PC-9 (cell line): ENCODE data around the gene PKD2L1. TPM values are rescaled to one million over a fixed set of nuclear protein-coding genes. Genes with fewer than 3 reads are reported as not detected.
"Not testable (repeated sequence)": the region's sequence is repeated elsewhere in the genome, so short reads cannot be mapped to it uniquely, and the experiment has no call there.

Experiments used
- BruUV-seq: library from RNA; stranded (reverse); fragments of 400-500 nt; replicated peaks from 2 replicates; lab custom pipeline; 2021; lab: Mats Ljungman, UMichigan
- CTCF ChIA-PET: fragments of 300-600 bp; sonication (Branson Sonifier 250); formaldehyde crosslinking; loops from one replicate; lab custom pipeline; 2022; ENCODE audit warnings: antibody characterized with exemption; lab: Charles Lee
- POLR2A ChIA-PET: fragments of 300-600 bp; sonication (Branson Sonifier 250); formaldehyde crosslinking; loops from one replicate; lab custom pipeline; 2022; ENCODE audit warnings: antibody characterized with exemption; ENCODE audit not compliant: unreplicated experiment; lab: Charles Lee
- DNase-seq, 2 experiments: peaks; one replicate each; pipeline versions ENCODE4 v3.0.0 to v3.0.0-alpha.2; 2015 to 2022; ENCODE audit warnings: mixed read lengths in 1 of 2
- H2AFZ ChIP-seq: fragments of 200-600 bp; sonication (generic); 2 replicates; pipeline ENCODE4 v1.8.1; 2017; ENCODE audit warnings: antibody characterized with exemption
- H3F3A ChIP-seq: fragments of 200-600 bp; sonication (generic); 2 replicates; pipeline ENCODE4 v1.8.1; 2017; ENCODE audit warnings: antibody characterized with exemption, mild to moderate bottlenecking, low read depth; ENCODE audit not compliant: insufficient read depth
- H3K27ac ChIP-seq: fragments of 200-600 bp; sonication (generic); 2 replicates; pipeline ENCODE4 v1.6.1; 2016; ENCODE audit warnings: mixed run types
- H3K27me3 ChIP-seq: fragments of 200-600 bp; sonication (generic); 2 replicates; pipeline ENCODE4 v1.6.1; 2016; ENCODE audit warnings: low read depth, mixed run types; ENCODE audit not compliant: insufficient read depth
- H3K36me3 ChIP-seq: fragments of 200-600 bp; sonication (generic); 2 replicates; pipeline ENCODE4 v1.6.1; 2016; ENCODE audit warnings: low read depth, mixed run types
- H3K4me1 ChIP-seq: fragments of 200-600 bp; sonication (generic); replicated peaks from 2 replicates; pipeline ENCODE4 v1.6.1; 2016; ENCODE audit warnings: mixed run types; ENCODE audit not compliant: insufficient read depth
- H3K4me2 ChIP-seq: fragments of 200-600 bp; sonication (generic); 2 replicates; pipeline ENCODE4 v1.6.1; 2017; ENCODE audit warnings: mixed run types
- H3K4me3 ChIP-seq: fragments of 200-600 bp; sonication (generic); 2 replicates; pipeline ENCODE4 v1.6.1; 2016; ENCODE audit warnings: mixed run types
- H3K79me2 ChIP-seq: fragments of 200-600 bp; sonication (generic); 2 replicates; pipeline ENCODE4 v1.6.1; 2017; ENCODE audit warnings: low read depth, mixed run types
- H3K9me2 ChIP-seq: fragments of 200-600 bp; sonication (generic); 2 replicates; pipeline ENCODE4 v1.8.1; 2017; ENCODE audit warnings: mild to moderate bottlenecking; ENCODE audit not compliant: insufficient read depth
- H3K9me3 ChIP-seq: fragments of 200-600 bp; sonication (generic); 2 replicates; pipeline ENCODE4 v1.8.1; 2016; ENCODE audit warnings: low read depth; ENCODE audit not compliant: insufficient read depth
- H4K20me1 ChIP-seq: fragments of 200-600 bp; sonication (generic); 2 replicates; pipeline ENCODE4 v1.8.1; 2017; ENCODE audit not compliant: insufficient read depth
- CTCF ChIP-seq: fragments of 200-600 bp; sonication (generic); conservative IDR thresholded peaks from 2 replicates; pipeline ENCODE4 v1.6.1; 2017; ENCODE audit warnings: mixed run types, antibody characterized with exemption, mild to moderate bottlenecking, moderate library complexity
- EZH2 ChIP-seq: fragments of 200-600 bp; sonication (generic); IDR thresholded peaks from 2 replicates; pipeline ENCODE4 v1.8.0; 2017; ENCODE audit warnings: antibody characterized with exemption, low read depth
- intact Hi-C: fragments of 100-400 bp; cut with micrococcal nuclease; formaldehyde crosslinking; loops from one replicate; pipeline ENCODE4 v1.10.0; 2022; ENCODE audit not compliant: unreplicated experiment
- total RNA-seq: library from RNA; stranded (reverse); gene quantifications from 2 replicates; pipeline ENCODE4 v1.2.3, GENCODE V29; 2021

Gene PKD2L1
- total RNA-seq, 1 experiment from 2014 or later: not detected

GRCh38 chr10:100304414-100304813, 25.6 kb downstream of the PKD2L1 start:
- CTCF ChIA-PET: no interaction called here
- DNase-seq: no peak
- Histone ChIP-seq H3F3A (no peaks in the 10 kb centered on the region), H2AFZ (no peak overlapping the region), H3K27me3 (no peaks in the 10 kb centered on the region), H3K79me2 (no peaks in the 10 kb centered on the region), H3K4me3 (no peak overlapping the region), H3K9me3 (no peaks in the 10 kb centered on the region; the same call in 1 of the 2 replicates), H3K4me1 (no peaks in the 10 kb centered on the region; the same call in 1 of the 2 replicates), H3K36me3 (no peaks in the 10 kb centered on the region), H3K27ac (no peak overlapping the region), H4K20me1 (no peaks in the 10 kb centered on the region), H3K9me2 (no peaks in the 10 kb centered on the region), H3K4me2 (no peak overlapping the region)
- POLR2A ChIA-PET: no interaction called here
- no TSS peak for BruUV-seq
- no peak for TF ChIP-seq CTCF
- TF ChIP-seq EZH2: no peak
- intact Hi-C loops: loop anchor here (10.0 kb wide), 1 partner anchor 210 kb away; the partner anchor contains the start of gene SEC31B

- no peak overlapping the region for H3K4me3 ChIP-seq
- no peaks in the 10 kb centered on the region for H3F3A ChIP-seq
- no peaks in the 10 kb centered on the region for H3K79me2 ChIP-seq
- H3K4me2 ChIP-seq: no peak overlapping the region
- H3K4me1 ChIP-seq: no peaks in the 10 kb centered on the region; the same call in 1 of the 2 replicates
- TF ChIP-seq EZH2 (no peak), CTCF (peak; percentile 64)
- intact Hi-C loops: loop anchor here (1.0 to 10.0 kb wide), 3 partner anchors 35 to 211 kb away; partner anchors contain the start of gene SEC31B
- H3K36me3 ChIP-seq: no peaks in the 10 kb centered on the region
- DNase-seq: peak in 1 of 2 experiments; percentile 37
- no TSS peak for BruUV-seq
- no peaks in the 10 kb centered on the region; the same call in 1 of the 2 replicates for H3K9me3 ChIP-seq
- no peaks in the 10 kb centered on the region for H4K20me1 ChIP-seq
- ChIA-PET POLR2A (no interaction called here), CTCF (interaction anchor here (0.7 kb wide), 1 partner anchor 205 kb away, joined by 5 read pairs; no protein-coding TSS in a partner anchor)
- H2AFZ ChIP-seq: no peak overlapping the region
- H3K9me2 ChIP-seq: no peaks in the 10 kb centered on the region
- no peaks in the 10 kb centered on the region for H3K27me3 ChIP-seq
- H3K27ac ChIP-seq: no peak overlapping the region
These were observed 26.2 kb downstream of the PKD2L1 start for GRCh38 chr10:100303724-100304319.

- intact Hi-C loops: loop anchor here (10.0 kb wide), 1 partner anchor 214 kb away; the partner anchor contains the start of gene SEC31B
- H3K27ac ChIP-seq: not testable (repeated sequence)
These were observed 28.9 kb downstream of the PKD2L1 start for GRCh38 chr10:100301123-100301522.

More at GRCh38 chr10:100301123-100301522, 28.9 kb downstream of the PKD2L1 start:
- POLR2A ChIA-PET, H3K4me1 ChIP-seq, H4K20me1 ChIP-seq, H3K4me2 ChIP-seq, CTCF ChIA-PET, H3K27me3 ChIP-seq, H3K9me2 ChIP-seq, H3K9me3 ChIP-seq, H3K4me3 ChIP-seq, H3K79me2 ChIP-seq, H2AFZ ChIP-seq, H3F3A ChIP-seq, BruUV-seq, H3K36me3 ChIP-seq: not testable (repeated sequence)
- peak in 1 of 2 experiments; percentile 40 for DNase-seq
